NCI-H2171 (cell line): ENCODE data around the gene MRPL53.
"Not testable (repeated sequence)": the region's sequence is repeated elsewhere in the genome, so short reads cannot be mapped to it uniquely, and the experiment has no call there.

Experiments used
- DNase-seq: peaks from one replicate; lab custom pipeline; 2025; lab: John Stamatoyannopoulos, UW

The MRPL53 gene

DNA sequence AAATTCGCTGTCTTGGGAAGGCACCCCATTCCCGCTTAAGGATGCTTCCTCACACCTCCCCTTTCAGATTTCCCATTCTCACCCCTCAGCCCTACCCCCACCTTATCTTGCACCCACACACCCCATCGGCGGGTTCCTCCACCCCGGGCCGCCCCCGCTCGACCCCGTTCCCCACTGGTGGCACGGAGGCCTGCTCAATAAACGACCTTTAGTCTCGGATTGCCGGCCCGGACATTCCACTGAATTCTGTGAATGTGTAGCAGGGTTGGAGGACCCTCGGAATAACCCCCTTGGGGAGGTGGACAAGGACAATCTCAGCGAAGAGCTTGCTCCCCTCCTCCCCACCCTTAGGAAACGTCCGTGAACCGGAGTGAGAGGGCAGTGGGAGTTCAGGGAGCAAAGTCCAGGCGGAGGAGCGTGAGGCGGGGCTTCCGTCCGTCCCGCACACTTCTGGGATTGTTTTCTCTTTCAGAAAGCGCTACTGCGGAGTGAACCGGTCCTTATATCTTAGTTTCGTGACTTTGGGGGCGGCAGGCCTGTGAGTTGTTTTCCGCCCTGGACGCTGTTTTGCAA, 29.8 kb upstream of the MRPL53 start:
- DNase-seq: no peak

- DNase-seq: no peak
These were observed 29.0 kb upstream of the MRPL53 start for GRCh38 chr2:74501335-74502071.

DNA sequence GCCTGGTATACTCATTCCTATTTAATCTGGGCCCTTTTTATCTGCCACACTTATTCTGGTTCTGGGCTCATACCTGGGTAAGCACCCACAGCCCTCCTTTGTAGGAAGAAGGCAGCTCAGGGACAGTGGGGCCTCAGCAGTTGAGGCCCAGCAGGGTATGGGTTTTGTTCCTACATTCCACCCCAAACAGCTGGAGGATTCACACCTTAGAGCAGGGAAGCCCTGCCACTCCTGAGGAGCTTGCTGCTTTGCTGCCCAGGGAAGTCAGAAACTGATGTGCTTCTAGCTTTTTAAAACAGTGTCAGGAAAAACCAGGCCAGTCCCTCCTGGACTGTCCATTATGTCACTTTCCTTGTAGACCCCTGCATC, 28.1 kb upstream of the MRPL53 start:
- no peak for DNase-seq

- no peak for DNase-seq
These were observed 27.6 kb upstream of the MRPL53 start for GRCh38 chr2:74499940-74500577.

- DNase-seq: no peak
These were observed 26.9 kb upstream of the MRPL53 start, which contains the start of gene LBX2 for GRCh38 chr2:74499267-74499939. Gene LBX2, minus strand, starts transcription at chr2:74499603. Its CDS starts 66 bp downstream, at chr2:74499537.

GRCh38 chr2:74498500-74499266, 26.2 kb upstream of the MRPL53 start:
- DNase-seq: no peak

DNA sequence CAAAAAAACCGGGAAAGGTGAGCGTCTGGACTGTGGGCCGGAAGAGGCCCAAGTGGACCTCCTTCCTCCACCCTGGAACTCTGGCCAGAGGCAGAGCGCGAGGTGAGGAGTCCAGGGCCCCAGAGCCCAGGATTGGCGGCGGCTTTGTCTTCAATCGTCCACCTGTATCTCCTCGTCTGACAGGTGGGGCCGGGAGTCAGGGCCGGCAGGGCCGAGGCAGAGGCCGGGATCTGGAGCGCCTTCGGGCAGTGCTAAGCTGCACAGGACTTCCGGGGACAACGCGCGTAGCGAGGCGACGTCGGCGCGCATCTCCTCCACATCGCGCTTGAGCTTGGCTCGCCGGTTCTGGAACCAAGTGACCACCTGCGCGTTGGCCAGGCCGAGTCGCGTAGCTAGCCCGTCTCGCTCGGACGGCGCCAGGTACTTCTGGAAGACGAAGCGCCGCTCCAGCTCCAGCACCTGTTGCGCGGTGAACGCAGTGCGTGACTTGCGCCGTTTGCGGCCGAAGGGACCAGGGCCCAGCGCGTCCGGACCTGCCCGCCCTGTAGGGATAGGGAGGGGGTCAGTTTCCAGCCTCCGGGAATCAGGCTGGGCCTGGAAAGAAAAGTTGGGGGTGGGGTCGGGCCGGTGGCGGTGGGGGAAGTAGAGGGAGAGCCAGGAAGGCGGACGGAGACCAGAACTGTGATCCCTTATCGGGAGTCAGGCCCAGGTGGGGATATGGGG, 25.5 kb upstream of the MRPL53 start:
- no peak for DNase-seq

- DNase-seq: no peak
These were observed 24.7 kb upstream of the MRPL53 start for GRCh38 chr2:74496997-74497776.

DNA sequence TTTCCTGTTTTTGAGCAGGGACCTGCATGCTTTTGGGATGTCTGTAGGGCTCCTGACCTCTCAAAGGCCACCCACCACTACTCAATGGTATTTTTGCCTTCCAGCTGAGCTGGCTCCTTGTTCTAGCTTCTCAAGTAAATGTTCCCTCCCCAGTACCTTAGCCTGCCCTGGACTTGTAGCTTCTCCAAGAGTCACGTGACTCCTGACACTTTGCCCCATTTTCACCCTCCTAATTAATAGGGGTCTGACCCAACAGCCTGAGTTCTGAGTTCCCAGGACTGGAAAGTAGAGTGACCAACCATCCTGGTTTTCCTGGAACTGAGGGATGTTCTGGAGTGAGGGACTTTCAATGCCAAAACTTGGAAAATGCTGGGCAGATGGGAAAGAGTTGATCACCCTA, 23.0 kb upstream of the MRPL53 start:
- no peak for DNase-seq

DNA sequence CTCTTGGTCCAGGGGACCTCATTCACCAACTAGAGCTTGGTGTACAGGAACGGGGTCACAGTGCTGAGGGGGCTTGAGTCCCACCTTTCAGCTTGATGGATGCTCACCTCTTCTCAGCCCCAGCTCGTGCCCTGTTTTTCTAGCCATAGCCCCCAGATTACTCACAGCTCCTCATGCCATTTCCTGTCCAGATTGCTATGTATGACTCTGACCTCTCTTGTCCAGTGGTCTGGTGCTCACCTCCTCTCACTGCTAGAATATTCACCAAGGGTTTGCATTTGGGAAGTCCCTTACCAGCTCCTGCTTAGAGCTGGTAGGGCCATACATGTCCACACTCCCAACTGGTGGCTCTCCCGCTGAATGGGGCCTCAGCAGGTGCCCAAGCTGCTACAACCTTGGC, 21.1 kb upstream of the MRPL53 start:
- DNase-seq: no peak

DNA sequence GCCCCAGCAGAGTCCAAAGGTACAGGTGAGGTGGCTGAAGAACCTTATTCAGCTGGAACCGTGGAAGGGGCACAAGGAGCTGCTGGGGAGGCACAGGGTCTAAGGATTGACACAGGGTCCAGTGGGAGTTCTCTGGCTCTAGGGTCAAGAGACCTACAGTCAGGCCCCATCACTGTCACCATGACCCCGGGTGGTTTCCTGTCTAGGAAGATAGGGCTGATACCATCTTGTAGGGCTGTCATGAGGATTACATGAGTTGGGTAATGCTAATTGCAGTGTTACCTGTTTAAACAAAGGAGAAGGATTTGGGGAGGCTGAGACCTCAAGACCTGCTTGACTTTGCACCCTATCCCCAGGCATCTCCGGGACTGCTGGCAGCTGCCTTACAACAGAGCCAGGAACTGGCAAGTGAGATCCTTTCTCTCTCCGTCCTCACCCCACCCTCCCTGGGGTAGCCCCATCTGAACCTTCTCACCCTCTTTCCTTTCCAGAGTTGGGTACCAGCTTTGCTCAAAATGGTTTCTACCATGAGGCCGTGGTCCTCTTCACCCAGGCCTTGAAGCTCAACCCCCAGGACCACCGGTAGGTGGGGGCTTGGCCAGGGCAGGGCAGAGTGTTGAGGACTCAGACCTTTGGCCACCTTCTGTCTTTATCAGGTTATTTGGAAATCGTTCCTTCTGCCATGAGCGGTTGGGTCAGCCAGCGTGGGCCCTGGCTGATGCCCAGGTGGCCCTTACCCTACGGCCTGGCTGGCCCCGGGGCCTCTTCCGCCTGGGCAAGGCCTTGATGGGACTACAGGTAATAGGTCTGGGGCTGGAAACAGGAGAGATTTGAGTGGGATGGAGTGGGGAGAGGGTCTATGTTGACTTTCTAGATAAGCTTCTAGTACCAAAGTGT, 19.4 kb upstream of the MRPL53 start:
- no peak for DNase-seq

- DNase-seq: no peak
These were observed 17.4 kb upstream of the MRPL53 start for GRCh38 chr2:74489906-74490305.

DNA sequence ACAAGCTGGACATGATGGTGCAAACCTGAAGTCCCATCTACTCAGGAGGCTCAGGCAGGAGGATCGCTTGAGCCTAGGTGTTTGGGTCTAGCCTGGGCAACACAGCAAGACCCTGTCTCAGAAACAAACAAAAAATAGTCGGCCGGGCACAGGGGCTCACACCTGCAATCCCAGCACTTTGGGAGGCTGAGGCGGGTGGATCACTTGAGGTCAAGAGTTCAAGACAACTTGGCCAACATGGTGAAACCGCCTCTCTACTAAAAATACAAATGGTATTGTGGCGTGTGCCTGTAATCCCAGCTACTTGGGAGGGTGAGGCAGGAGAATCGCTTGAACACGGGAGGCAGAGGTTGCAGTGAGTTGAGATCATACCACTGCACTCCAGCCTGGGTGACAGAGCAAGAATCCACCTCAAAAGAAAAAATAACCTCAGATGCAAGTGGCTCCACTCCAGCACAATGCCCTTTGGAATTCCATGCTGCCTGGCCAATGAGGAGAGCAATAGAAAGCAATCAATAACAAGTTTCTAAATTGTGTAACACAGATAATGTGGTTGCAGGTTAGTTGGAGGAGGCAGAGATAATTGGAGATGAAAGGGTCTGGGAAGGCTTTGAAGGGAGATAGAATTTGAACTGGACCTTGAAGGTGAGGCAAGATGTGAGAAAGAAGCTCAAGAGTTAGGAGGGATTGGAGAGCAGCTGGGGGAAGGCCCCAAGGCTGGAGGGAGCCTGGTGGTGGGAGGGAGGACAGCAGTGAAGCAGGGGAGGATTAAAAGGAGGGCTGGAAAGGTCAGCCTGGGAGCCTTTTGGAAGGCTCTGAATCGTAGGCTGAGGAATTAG, 16.4 kb upstream of the MRPL53 start:
- no peak for DNase-seq

DNA sequence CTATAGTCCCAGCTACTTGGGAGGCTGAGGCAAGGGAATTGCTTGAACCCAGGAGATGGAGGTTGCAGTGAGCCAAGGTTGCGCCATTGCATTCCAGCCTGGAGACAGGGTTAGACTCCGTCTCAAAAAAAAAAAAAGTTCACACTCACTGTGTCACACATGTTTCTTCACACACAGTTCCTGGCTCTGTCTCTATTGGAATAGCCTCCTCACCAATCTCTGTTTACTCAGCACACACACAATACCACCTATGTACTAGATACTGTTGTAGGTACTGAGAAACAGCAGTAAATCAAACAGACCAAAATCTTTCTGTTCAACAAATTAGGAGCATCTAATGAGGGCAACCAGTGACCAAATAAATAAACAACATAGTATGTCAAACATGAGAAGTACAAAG, 13.7 kb upstream of the MRPL53 start:
- DNase-seq: no peak

DNA sequence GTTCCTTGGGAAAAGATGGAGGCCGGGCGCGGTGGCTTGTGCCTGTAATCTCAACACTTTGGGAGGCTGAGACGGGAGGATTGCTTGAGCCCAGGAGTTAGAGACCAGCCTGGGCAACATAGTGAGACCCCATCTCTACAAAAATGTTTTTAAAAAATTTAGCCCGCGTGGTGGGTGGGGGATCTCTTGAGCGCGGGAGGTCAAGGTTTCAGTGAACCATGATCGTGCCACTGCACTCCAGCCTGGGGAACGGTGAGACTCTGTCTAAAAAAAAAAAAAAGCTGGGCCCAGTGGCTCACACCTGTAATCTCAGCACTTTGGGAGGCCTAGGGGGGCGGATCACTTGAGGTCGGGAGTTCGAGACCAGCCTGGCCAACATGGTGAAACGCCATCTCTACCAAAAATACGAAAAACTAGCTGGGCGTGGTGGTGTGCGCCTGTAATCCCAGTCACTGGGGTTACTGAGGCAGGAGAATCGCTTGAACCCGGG, 11.2 kb upstream of the MRPL53 start:
- not testable (repeated sequence) for DNase-seq

DNA sequence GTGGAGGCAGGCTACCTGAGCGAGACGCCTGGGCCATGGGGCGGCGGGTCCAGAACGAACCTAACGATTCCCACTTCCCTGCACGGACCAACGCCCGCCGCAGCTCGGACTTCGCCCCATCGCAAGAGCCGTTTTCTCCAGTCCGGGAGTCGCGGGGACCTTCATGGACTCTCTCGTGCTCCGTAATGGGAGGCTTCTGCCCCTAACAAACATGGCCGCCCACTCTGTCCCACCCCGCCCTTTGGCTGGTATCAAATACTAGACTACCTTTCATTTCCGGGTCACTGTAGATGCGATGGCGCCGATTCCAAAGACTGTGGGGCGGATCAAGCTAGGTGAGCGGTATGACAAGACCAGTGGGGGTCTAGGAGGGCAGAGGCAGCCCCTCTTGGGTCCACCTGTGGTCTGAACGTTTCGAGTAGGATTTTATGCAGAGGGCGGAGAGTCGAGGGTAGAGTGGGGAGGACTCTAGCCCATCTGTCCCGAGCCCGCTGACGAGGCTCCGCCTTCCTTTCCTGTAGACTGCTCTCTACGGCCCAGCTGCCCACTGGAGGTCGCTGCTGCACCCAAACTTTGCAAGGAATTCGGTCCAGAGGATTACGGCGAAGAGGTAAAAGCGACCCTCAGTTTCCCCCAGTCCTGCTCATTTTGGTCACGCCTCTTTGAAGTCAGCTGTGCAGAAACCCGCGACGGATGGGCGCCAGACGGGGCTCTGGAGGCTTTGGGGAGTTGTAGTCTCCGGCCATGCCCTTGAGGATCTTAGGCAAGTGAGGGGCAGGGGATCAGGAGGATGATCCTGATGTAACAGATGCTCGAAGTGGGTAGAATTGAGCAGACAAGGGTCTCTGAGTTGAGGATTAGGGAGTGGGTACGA, 10.6 kb upstream of the MRPL53 start, which contains the start of the genes CCDC142 and TTC31:
CCDC142 (minus strand) TSS at position 198 of the 874 bp plus-strand sequence; CDS start at position 37, 161 bp downstream.
TTC31 (plus strand) TSS at position 281 of the 874 bp plus-strand sequence; CDS start at position 296, 15 bp downstream.
- DNase-seq: peak; percentile 94
